Osteocyte (in vitro differentiated cells): ENCODE measurements around the gene LCK. TPM values are rescaled to one million over a fixed set of nuclear protein-coding genes. Genes with fewer than 3 reads are reported as not detected.
"Not testable (repeated sequence)": the region's sequence is repeated elsewhere in the genome, so short reads cannot be mapped to it uniquely, and the experiment has no call there.

ENCODE experiments used
- DNase-seq: peaks from one replicate; pipeline ENCODE4 v3.0.0; 2021; ENCODE audit warnings: mixed read lengths; ENCODE audit not compliant: unreplicated experiment; ENCODE audit errors: extremely low spot score
- H3K27ac Mint-ChIP-seq: one replicate; pipeline ENCODE4 v1.8.0; 2021; ENCODE audit warnings: mild to moderate bottlenecking, mixed read lengths; ENCODE audit not compliant: unreplicated experiment
- H3K27me3 Mint-ChIP-seq: one replicate; pipeline ENCODE4 v1.8.0; 2021; ENCODE audit warnings: mixed read lengths; ENCODE audit not compliant: unreplicated experiment
- H3K36me3 Mint-ChIP-seq: one replicate; pipeline ENCODE4 v1.8.0; 2021; ENCODE audit warnings: mixed read lengths; ENCODE audit not compliant: unreplicated experiment
- H3K4me1 Mint-ChIP-seq: one replicate; pipeline ENCODE4 v1.8.0; 2021; ENCODE audit warnings: mixed read lengths; ENCODE audit not compliant: unreplicated experiment
- H3K4me3 Mint-ChIP-seq: one replicate; pipeline ENCODE4 v1.8.0; 2021; ENCODE audit warnings: mild to moderate bottlenecking, moderate library complexity, mixed read lengths; ENCODE audit not compliant: unreplicated experiment
- H3K9me3 Mint-ChIP-seq: one replicate; pipeline ENCODE4 v1.8.0; 2021; ENCODE audit warnings: mixed read lengths; ENCODE audit not compliant: unreplicated experiment
- CTCF ChIP-seq: fragments of 200-600 bp; sonication (generic); IDR thresholded peaks from 2 replicates; pipeline ENCODE4 v1.5.0; 2021; ENCODE audit warnings: antibody characterized with exemption, mild to moderate bottlenecking, moderate library complexity
- total RNA-seq: library from RNA; stranded (reverse); gene quantifications from 2 replicates; pipeline ENCODE4 v1.2.1, GENCODE V29; 2021

LCK gene
- total RNA-seq, 1 donor from 2014 or later = not detected

GRCh38 chr1:32291145-32291707, 40.2 kb downstream of the LCK start:
- Mint-ChIP-seq H3K4me1 (peaks cover 20% of the 10 kb centered on the region), H3K36me3 (no peaks in the 10 kb centered on the region), H3K4me3 (peak overlapping the region; percentile 99), H3K27ac (peak overlapping the region; percentile 94), H3K9me3 (no peaks in the 10 kb centered on the region), H3K27me3 (no peaks in the 10 kb centered on the region)
- no peak for DNase-seq
- TF ChIP-seq CTCF = no peak

- H3K27me3 Mint-ChIP-seq = no peaks in the 10 kb centered on the region
- H3K4me3 Mint-ChIP-seq = peak within 1 kb of the TSS; percentile 99
- H3K9me3 Mint-ChIP-seq = no peaks in the 10 kb centered on the region
- H3K4me1 Mint-ChIP-seq = peaks cover 24% of the 10 kb centered on the region
- peaks cover 4% of the 10 kb centered on the region for H3K36me3 Mint-ChIP-seq
- H3K27ac Mint-ChIP-seq = peak within 1 kb of the TSS; percentile 94
- no peak for TF ChIP-seq CTCF
- DNase-seq = peak; percentile 97
Measured at GRCh38 chr1:32291708-32292538, 40.9 kb downstream of the LCK start, which contains the start of gene HDAC1. HDAC1 (plus strand) TSS chr1:32292083; CDS start chr1:32292170, 87 bp downstream.

- H3K27me3 Mint-ChIP-seq, H3K9me3 Mint-ChIP-seq, H3K4me1 Mint-ChIP-seq, H3K4me3 Mint-ChIP-seq, H3K27ac Mint-ChIP-seq, DNase-seq: not testable (repeated sequence)
- H3K36me3 Mint-ChIP-seq = peaks cover 13% of the 10 kb centered on the region
Measured at GRCh38 chr1:32298211-32298610, 47.1 kb downstream of the LCK start.

- Mint-ChIP-seq H3K9me3 (no peaks in the 10 kb centered on the region), H3K27me3 (no peaks in the 10 kb centered on the region)
Measured at GRCh38 chr1:32299327-32299726, 48.3 kb downstream of the LCK start.

GRCh38 chr1:32303358-32303757, 52.3 kb downstream of the LCK start:
- Mint-ChIP-seq H3K9me3 (peaks cover 3% of the 10 kb centered on the region), H3K4me3 (no peak overlapping the region), H3K36me3 (peaks cover 30% of the 10 kb centered on the region), H3K27ac (no peak overlapping the region), H3K27me3 (no peaks in the 10 kb centered on the region), H3K4me1 (peaks cover 3% of the 10 kb centered on the region)
- TF ChIP-seq CTCF = no peak
- DNase-seq = no peak

More at GRCh38 chr1:32299327-32299726, 48.3 kb downstream of the LCK start:
- H3K36me3 Mint-ChIP-seq = peaks cover 23% of the 10 kb centered on the region
- TF ChIP-seq CTCF = no peak
- no peak overlapping the region for H3K4me3 Mint-ChIP-seq
- H3K4me1 Mint-ChIP-seq = peaks cover 5% of the 10 kb centered on the region
- no peak for DNase-seq
- H3K27ac Mint-ChIP-seq = no peak overlapping the region
